ENCODE measurements around the gene PSPC1. TPM values are rescaled to one million over a fixed set of nuclear protein-coding genes. Genes with fewer than 3 reads are reported as not detected.

PSPC1 gene
- total RNA-seq, 1 donor from 2014 or later = 77.0 TPM

DNA sequence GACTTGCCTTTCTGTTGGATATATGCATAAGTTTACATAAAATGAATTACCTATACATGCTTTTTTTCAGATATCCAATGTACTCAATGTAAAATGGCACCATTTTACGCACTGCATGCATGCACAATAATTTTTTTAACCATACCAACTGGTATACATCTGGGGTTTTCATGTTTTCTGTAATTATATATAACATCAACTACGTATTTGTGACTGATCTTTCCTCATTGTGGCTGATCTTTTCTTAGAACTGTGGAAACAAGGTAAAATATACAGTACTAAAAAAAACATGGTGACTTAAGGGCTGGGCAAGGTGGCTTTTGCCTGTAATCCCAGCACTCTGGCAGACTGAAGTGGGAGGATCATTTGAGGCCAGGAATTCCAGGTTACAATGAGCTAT lies 18.5 kb downstream of the PSPC1 start:
- peaks cover 8% of the 10 kb centered on the region for H3F3A ChIP-seq (ENCODE audit: low read depth)
- H3K36me3 ChIP-seq = peaks cover 13% of the 10 kb centered on the region
- H3K4me3 ChIP-seq = no peak overlapping the region
- peaks cover 6% of the 10 kb centered on the region for H3K4me1 Mint-ChIP-seq
- no peaks in the 10 kb centered on the region for H3K27me3 ChIP-seq
- no peak overlapping the region for H3K4me3 Mint-ChIP-seq
- TF ChIP-seq, protein P1, sequence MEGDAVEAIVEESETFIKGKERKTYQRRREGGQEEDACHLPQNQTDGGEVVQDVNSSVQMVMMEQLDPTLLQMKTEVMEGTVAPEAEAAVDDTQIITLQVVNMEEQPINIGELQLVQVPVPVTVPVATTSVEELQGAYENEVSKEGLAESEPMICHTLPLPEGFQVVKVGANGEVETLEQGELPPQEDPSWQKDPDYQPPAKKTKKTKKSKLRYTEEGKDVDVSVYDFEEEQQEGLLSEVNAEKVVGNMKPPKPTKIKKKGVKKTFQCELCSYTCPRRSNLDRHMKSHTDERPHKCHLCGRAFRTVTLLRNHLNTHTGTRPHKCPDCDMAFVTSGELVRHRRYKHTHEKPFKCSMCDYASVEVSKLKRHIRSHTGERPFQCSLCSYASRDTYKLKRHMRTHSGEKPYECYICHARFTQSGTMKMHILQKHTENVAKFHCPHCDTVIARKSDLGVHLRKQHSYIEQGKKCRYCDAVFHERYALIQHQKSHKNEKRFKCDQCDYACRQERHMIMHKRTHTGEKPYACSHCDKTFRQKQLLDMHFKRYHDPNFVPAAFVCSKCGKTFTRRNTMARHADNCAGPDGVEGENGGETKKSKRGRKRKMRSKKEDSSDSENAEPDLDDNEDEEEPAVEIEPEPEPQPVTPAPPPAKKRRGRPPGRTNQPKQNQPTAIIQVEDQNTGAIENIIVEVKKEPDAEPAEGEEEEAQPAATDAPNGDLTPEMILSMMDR (IDR thresholded peaks at IDR 0.05) = no peak
- TF ChIP-seq EZH2phosphoT487 (IDR thresholded peaks at IDR 0.05) (no peak), EZH2 (IDR thresholded peaks at IDR 0.05) (no peak)
- no peak overlapping the region for H2AFZ ChIP-seq (replicated peaks)
- no peaks in the 10 kb centered on the region for H3K9me3 Mint-ChIP-seq
- DNase-seq (ENCODE audit: low spot score) = no peak
- peaks cover 51% of the 10 kb centered on the region for H3K36me3 Mint-ChIP-seq
- no peak overlapping the region for H3K4me2 ChIP-seq
- peak overlapping the region; percentile 32 for H3K27ac ChIP-seq
- H3K4me1 ChIP-seq = peaks cover 9% of the 10 kb centered on the region
- no peak overlapping the region for H3K27ac Mint-ChIP-seq
- no peak overlapping the region for H3K9ac ChIP-seq
- H3K9me3 ChIP-seq (ENCODE audit: low read depth) = no peaks in the 10 kb centered on the region
- H3K27me3 Mint-ChIP-seq (ENCODE audit: insufficient read depth, low read depth) = peaks cover 5% of the 10 kb centered on the region
- H3K79me2 ChIP-seq (ENCODE audit: low read depth) = peaks cover 100% of the 10 kb centered on the region
- H4K20me1 ChIP-seq (ENCODE audit: low read depth) = peaks cover 90% of the 10 kb centered on the region

DNA sequence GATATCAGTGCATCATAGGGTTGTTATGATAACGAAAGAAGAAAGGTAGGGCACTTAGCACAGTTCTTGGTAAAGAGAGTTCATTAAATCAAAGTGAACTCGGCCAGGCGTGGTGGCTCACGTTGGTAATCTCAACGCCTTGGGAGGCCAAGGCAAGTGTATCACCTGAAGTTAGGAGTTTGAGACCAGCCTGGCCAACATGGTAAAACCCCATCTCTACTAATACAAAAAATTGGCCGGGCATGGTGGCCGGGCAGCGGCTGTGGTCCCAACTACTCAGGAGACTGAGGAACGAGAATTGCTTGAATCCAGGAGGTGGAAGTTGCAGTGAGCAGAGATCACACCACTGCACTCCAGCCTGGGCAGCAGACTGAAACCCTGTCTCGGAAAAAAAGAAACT lies 19.1 kb downstream of the PSPC1 start:
- H3K9ac ChIP-seq = no peak overlapping the region
- H3K27ac ChIP-seq = peak overlapping the region; percentile 32
- no peak overlapping the region for H2AFZ ChIP-seq (replicated peaks)
- peaks cover 19% of the 10 kb centered on the region for H3K36me3 ChIP-seq
- no peak overlapping the region for H3K4me3 ChIP-seq
- H3K4me2 ChIP-seq = no peak overlapping the region
- H3K36me3 Mint-ChIP-seq = peaks cover 57% of the 10 kb centered on the region
- DNase-seq (ENCODE audit: low spot score) = no peak
- H3K4me1 ChIP-seq = peaks cover 9% of the 10 kb centered on the region
- no peaks in the 10 kb centered on the region for H3K27me3 ChIP-seq
- no peak overlapping the region for H3K27ac Mint-ChIP-seq
- H4K20me1 ChIP-seq (ENCODE audit: low read depth) = peaks cover 87% of the 10 kb centered on the region
- TF ChIP-seq EZH2phosphoT487 (IDR thresholded peaks at IDR 0.05) = no peak
- TF ChIP-seq, protein P1 (IDR thresholded peaks at IDR 0.05) = no peak
- TF ChIP-seq EZH2 (IDR thresholded peaks at IDR 0.05) = no peak
- H3K27me3 Mint-ChIP-seq (ENCODE audit: insufficient read depth, low read depth) = peaks cover 5% of the 10 kb centered on the region
- peaks cover 100% of the 10 kb centered on the region for H3K79me2 ChIP-seq (ENCODE audit: low read depth)
- H3K4me1 Mint-ChIP-seq = peaks cover 6% of the 10 kb centered on the region
- H3K9me3 ChIP-seq (ENCODE audit: low read depth) = no peaks in the 10 kb centered on the region
- H3F3A ChIP-seq (ENCODE audit: low read depth) = peaks cover 8% of the 10 kb centered on the region
- no peak overlapping the region for H3K4me3 Mint-ChIP-seq
- H3K9me3 Mint-ChIP-seq = peaks cover 2% of the 10 kb centered on the region

DNA sequence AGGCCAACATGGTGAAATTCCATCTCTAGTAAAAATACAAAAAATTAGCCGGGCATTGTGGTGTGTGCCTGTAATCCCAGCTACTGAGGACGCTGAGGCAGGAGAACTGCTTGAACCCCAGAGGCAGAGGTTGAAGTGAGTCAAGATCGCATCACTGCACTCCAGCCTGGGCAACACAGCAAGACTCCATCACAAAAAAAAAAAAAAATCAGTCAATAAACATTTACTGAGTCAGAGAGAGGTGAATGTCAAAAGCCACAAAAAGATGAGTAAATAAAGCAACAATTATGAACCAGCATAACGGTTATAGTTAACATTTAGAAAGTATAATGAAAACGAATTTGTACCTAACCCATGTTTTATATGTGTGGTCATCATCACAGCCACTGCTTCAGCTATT lies 23.1 kb downstream of the PSPC1 start:
- Histone ChIP-seq H3K9ac (no peak overlapping the region), H3K36me3 (peaks cover 19% of the 10 kb centered on the region), H3K9me3 (ENCODE audit: low read depth) (no peaks in the 10 kb centered on the region), H3K27ac (no peak overlapping the region), H3F3A (ENCODE audit: low read depth) (peaks cover 4% of the 10 kb centered on the region), H3K79me2 (ENCODE audit: low read depth) (peaks cover 100% of the 10 kb centered on the region), H3K4me3 (no peak overlapping the region), H3K4me2 (no peak overlapping the region), H3K27me3 (no peaks in the 10 kb centered on the region), H3K4me1 (no peaks in the 10 kb centered on the region), H4K20me1 (ENCODE audit: low read depth) (peaks cover 66% of the 10 kb centered on the region), H2AFZ (replicated peaks) (no peak overlapping the region)
- no peak overlapping the region for H3K27ac Mint-ChIP-seq
- no peak for DNase-seq (ENCODE audit: low spot score)
- peaks cover 4% of the 10 kb centered on the region for H3K9me3 Mint-ChIP-seq
- H3K27me3 Mint-ChIP-seq (ENCODE audit: insufficient read depth, low read depth) = peaks cover 2% of the 10 kb centered on the region
- no peak overlapping the region for H3K4me3 Mint-ChIP-seq
- TF ChIP-seq EZH2phosphoT487 (IDR thresholded peaks at IDR 0.05) (no peak), EZH2 (IDR thresholded peaks at IDR 0.05) (no peak)
- TF ChIP-seq, protein P1 (IDR thresholded peaks at IDR 0.05) = no peak
- no peaks in the 10 kb centered on the region for H3K4me1 Mint-ChIP-seq
- H3K36me3 Mint-ChIP-seq = peaks cover 63% of the 10 kb centered on the region
